Non-pigmented ciliary epithelial cell (primary cell): Measurements from ENCODE around the gene SHOX.
"Not testable (repeated sequence)": the region's sequence is repeated elsewhere in the genome, so short reads cannot be mapped to it uniquely, and the experiment has no call there.

Experiments used
- DNase-seq: peaks from one replicate; pipeline ENCODE4 v3.0.0-alpha.2; 2010; ENCODE audit warnings: low read depth

Gene SHOX

GRCh38 chrX:630612-631496, at the start of gene SHOX:
TSS of gene SHOX (plus strand) at chrX:630791. CDS start at chrX:630898, 107 bp downstream.
- no peak for DNase-seq

GRCh38 chrX:581066-581465, 49.5 kb upstream of the SHOX start:
- DNase-seq, result no peak

- DNase-seq, result no peak
Measured at GRCh38 chrX:581720-582298, 48.8 kb upstream of the SHOX start.

- DNase-seq, result no peak
Measured at GRCh38 chrX:584572-584971, 46.0 kb upstream of the SHOX start.

- no peak for DNase-seq
Measured at GRCh38 chrX:585115-585808, 45.3 kb upstream of the SHOX start.

- DNase-seq, result no peak
Measured at GRCh38 chrX:586351-586750, 44.2 kb upstream of the SHOX start.

- not testable (repeated sequence) for DNase-seq
Measured at GRCh38 chrX:589261-589660, 41.3 kb upstream of the SHOX start.

GRCh38 chrX:590693-591404, 39.7 kb upstream of the SHOX start:
- no peak for DNase-seq

GRCh38 chrX:599837-600715, 30.5 kb upstream of the SHOX start:
- DNase-seq, result no peak

GRCh38 chrX:603029-603428, 27.6 kb upstream of the SHOX start:
- DNase-seq, result not testable (repeated sequence)

GRCh38 chrX:604616-605015, 26.0 kb upstream of the SHOX start:
- DNase-seq, result not testable (repeated sequence)

- not testable (repeated sequence) for DNase-seq
Measured at GRCh38 chrX:608088-608487, 22.5 kb upstream of the SHOX start.

- no peak for DNase-seq
Measured at GRCh38 chrX:614136-614535, 16.5 kb upstream of the SHOX start.

- DNase-seq, result no peak
Measured at GRCh38 chrX:617401-617800, 13.2 kb upstream of the SHOX start.

- no peak for DNase-seq
Measured at GRCh38 chrX:617891-618290, 12.7 kb upstream of the SHOX start.

GRCh38 chrX:618304-618703, 12.3 kb upstream of the SHOX start:
- DNase-seq, result not testable (repeated sequence)

GRCh38 chrX:618761-619450, 11.7 kb upstream of the SHOX start:
- no peak for DNase-seq

GRCh38 chrX:619451-619811, 11.2 kb upstream of the SHOX start:
- no peak for DNase-seq

GRCh38 chrX:619812-620531, 10.6 kb upstream of the SHOX start:
- DNase-seq, result no peak
